Keratinocyte (primary cell): ENCODE results near the gene ELOVL6.

Source experiments
- CTCF ChIP-seq, 3 experiments: IDR thresholded peaks in 1 of 3; conservative IDR thresholded peaks in 1 of 3; optimal IDR thresholded peaks in 1 of 3; 2 replicates in 2 of 3; 3 replicates in 1 of 3; pipeline versions ENCODE3 to v1.5.1; 2011; ENCODE audit warnings: low read length in 3 of 3, mild to moderate bottlenecking in 3 of 3, moderate library complexity in 2 of 3, control low read depth in 1 of 3, inconsistent platforms in 1 of 3; ENCODE audit not compliant: insufficient read depth in 2 of 3; ENCODE audit errors: extremely low read depth in 1 of 3
- EZH2 ChIP-seq: IDR thresholded peaks from one replicate; pipeline ENCODE4 v1.6.1; 2012; ENCODE audit warnings: inconsistent platforms, mild to moderate bottlenecking, low read length, moderate library complexity

- no peak for TF ChIP-seq CTCF (optimal IDR thresholded peaks at IDR 0.05 in 1 of 3, IDR thresholded peaks at IDR 0.05 in 1 of 3, conservative IDR thresholded peaks at IDR 0.05 in 1 of 3; ENCODE audit: extremely low read depth in 1 of 3, insufficient read depth in 2 of 3, low read length in 3 of 3)
- no peak for TF ChIP-seq EZH2
Measured at GRCh38 chr4:110007217-110007616, 191.2 kb downstream of the ELOVL6 start.
